CD4-positive, alpha-beta T cell treated with Interferon gamma for 1 hour (primary cell): ENCODE results near the gene GRIA4.
"Not testable (repeated sequence)": the region's sequence is repeated elsewhere in the genome, so short reads cannot be mapped to it uniquely, and the experiment has no call there.

Experiments
- DNase-seq: peaks from one replicate; pipeline ENCODE4 v3.0.0-alpha.2; 2020

The GRIA4 gene

DNA sequence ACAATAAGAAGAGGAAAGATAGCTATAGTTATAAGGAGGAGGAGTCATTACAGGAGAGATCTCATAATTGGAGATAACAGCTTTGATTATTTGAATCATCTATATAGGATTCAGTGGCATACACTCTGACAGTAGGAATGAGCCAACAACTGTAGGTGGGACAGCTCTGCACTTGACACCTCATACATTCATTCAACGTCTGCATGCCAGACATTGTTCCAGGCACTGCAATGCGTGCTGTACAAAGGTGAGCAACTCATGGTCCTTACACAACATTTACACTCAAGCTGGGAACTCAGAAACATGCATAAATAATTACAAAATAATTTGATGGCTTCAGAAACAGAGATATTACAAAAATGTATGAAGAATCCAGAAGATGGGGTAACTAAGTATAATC lies 257.9 kb downstream of the GRIA4 start:
- no peak for DNase-seq

DNA sequence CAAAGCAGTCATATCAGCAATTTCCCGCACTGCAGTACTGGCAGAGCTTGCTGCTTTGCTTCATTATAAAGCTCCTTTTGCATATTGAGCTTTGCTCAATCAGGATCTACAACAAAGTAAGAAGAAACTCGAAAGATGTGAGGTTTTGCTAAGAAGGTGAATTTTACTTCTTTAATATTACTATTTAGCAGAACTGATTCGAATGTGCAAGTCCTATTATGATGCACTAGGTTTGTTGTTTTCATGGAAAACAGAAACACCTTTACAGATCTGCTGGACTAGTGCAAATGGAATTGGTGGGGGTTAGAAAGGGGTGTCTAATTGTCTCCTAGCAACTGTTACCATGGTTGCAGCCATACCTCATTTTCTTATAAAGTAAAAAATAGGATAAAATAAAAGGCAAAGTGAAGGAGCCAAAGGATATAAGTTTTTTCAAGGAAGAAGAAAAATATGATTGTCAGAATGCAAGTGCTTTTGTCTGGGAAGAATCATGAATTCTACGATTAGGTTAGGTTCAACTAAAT lies 259.0 kb downstream of the GRIA4 start:
- DNase-seq = no peak

DNA sequence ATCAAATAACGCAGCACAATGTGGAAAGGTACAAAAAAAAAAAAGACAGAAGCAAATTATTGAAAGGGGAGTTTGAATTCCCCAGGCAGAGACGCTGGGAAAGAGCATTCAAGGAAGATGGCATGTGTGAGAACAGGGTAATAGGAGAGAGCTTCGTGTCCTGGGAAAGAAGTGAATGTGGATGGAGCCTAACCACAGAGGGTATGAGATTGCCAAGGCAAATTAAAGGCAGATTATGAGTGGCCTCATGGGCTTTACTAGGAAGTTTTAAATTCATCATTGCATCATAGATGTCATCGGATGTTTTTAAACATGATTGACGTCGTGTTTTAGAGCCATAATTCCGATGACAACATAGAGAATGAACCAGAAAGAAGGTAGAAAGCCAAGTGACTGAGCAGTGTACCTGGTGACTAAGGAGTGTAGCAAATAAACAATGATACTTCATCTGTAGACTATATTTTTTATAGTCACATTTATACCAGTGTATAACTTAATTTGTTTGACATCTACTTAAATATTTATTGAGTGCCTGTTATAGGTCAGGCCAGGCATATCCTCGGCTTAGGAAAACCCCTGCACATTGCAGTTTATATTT lies 260.7 kb downstream of the GRIA4 start:
- DNase-seq = no peak

DNA sequence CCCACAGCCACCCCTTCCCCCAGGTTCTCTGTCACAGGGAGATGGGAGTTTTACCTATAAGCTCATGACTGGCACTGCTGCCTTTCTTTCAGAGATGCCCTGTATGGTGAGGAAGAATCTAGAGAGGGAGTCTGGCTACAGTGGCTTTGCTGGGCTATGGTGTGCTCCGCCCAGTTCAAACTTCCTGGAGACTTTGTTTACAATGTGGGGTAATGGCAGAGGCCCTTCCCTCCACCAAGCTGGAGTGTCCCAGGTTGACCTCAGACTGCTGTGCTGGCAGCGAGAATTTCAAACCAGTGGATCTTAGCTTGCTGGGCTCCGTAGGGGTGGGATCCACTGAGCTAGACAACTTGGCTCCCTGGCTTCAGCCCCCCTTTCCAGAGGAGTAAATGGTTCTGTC lies 268.6 kb downstream of the GRIA4 start:
- no peak for DNase-seq

DNA sequence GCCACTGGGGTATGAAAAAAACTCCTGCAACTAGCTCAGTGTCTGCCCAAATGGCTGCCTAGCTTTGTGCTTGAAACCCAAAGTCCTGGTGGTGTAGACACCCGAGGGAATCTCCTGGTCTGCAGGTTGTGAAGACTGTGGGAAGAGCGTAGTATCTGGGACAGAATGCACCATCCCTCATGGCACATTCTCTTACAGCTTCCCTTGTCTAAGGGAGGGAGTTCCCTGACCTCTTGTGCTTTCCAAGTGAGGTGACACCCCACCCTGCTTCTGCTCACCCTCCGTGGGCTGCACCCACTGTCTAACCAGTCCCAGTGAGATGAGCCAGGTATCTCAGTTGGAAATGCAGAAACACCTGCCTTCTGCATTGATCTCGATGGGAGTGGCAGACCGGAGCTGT lies 269.1 kb downstream of the GRIA4 start:
- DNase-seq = not testable (repeated sequence)

DNA sequence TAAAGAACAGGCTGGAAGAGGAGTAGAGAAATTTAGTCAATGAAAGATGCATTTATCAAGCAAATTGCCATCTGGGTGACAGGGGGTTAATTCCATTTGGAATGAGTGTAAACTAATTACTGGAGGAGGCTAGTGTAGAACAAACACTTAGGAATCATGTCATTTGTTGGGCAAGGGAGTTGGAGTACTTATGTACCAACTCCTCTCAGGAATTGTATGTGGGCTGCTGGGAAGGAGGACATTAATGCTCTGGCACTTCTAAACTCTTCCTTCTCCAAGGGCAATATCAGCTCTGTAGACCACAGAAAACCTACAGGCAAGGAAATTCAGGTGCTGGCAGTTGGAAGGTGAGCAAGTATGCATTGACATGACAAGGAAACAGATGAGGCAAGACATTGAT lies 271.2 kb downstream of the GRIA4 start:
- DNase-seq = no peak

DNA sequence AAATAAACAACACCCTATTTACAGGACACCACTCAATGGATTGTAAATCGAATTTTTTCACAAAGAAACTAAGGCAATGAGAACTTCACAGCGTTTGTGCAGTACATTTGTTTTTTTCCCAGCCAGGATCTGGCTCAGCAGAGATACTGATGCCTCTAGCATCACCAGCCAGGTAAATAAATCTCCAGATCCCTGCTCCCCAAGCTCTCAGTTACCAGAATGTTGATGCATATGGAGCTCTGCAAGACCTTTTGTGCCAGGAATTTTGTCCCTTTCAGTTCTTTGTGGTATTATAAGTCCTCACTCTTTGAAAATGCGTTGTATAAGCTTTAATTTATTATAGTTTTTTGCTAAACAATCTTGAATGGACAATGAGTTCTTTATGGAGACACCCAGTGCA lies 274.6 kb downstream of the GRIA4 start:
- no peak for DNase-seq

DNA sequence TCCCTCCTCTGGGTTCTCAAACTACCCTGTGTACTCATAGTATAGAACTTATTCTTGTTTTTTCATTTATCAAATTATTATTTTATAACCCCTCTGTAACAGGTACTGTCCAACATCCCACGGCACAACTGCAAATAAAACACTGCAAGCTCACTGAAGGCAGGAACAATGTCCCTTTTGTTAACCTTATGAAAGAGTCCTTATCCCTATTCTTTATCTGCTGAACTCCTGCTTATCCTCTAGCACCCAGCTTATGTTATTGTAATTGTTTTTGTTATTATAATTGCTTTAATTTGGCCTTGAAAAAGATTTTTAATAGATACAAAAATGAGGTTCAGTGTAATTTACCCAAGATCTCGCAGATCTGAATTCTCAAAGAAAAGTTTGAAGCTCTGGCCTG lies 281.8 kb downstream of the GRIA4 start:
- DNase-seq = no peak

DNA sequence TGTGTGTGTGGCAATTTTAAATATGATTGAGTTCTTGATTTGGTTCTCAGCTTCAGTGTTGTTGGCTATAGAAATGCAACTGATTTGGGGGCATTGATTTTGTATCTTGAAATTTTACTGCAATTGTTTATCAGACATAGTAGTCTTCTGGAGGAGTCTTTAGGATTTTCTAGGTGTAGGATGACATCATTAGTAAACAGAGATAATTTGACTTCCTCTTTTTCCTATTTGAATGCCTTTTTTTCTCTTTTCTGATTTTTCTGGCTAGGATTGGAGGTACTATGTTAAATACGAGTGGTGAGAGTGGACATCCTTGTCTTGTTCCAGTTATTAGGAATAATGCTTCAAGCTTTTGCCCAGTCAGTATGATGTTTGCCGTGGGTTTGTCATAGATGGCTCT lies 287.3 kb downstream of the GRIA4 start:
- no peak for DNase-seq

DNA sequence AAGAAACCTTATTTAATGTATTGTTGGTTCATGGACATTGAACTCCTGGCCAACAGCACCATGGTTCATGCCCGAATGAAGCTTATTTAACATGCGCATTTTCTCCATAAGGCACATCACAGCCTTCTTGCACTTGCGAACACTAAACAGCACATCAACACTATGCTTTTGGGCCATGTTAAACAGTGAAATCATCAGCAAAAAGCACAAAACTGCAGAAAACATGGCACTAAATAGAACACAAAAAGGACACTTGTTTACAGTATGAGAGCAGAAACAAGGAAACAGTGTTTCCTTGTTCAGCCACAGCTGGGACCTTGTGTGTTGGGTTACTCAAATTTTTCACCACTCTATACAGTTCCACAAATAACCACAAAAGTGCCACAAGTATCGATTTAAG lies 289.9 kb downstream of the GRIA4 start:
- DNase-seq = no peak

DNA sequence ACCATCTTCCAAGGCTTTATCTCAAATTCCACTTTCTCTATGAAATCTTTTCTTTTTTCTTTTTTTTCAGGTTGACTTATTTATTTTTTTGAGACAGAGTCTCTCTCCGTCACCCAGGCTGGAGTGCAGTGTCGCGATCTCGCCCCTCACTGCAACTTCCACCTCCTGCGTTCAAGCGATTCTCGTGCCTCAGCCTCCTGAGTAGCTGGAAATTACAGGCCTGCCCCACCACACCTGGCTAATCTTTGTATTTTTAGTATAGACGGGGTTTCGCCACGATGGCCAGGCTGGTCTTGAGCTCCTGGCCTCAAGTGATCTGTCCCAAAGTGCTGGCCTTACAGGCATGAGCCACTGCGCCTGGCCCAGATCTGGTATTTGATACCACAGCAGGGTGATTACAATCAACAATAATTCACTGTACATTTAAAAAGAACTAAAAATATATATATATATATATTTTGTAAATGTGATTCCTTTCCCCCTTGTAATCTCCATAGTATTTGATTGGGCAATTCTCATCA lies 290.7 kb downstream of the GRIA4 start:
- no peak for DNase-seq

DNA sequence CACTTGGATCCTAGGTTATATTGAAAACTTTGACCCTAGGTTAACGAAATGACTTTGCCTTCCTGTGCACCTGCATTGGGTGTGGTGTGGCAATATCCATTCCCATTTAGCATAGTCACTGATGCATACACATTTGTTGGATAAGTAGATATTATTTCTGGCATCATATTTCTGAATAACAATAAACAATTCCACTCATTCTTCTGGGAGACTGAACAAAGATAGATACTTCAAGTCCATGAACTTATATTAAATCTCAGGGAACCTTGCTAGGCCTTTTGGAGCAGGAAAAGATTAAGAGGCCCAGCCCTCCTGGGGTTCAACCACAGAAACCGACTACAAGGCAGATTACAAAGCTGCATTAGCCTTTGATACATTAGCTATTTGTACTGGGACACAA lies 293.2 kb downstream of the GRIA4 start:
- no peak for DNase-seq

DNA sequence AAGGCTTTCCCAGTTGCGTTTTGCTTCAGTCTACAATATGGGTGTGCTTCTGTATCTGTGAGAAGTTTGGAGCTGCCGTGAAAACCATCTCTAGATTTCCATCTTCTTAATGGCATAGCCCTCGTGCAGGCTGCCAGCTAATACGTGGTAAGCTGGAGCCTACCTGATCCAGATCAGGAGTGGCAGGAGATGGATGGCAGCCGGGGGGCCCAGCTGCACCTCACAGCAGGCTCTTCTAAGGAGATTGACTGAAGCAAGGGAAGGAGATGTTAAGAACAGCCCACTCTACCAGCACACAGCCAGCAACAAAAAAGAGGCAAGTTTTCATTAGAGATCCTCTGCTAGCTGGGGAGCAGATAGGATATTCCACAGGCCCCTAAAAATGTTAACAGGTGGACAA lies 296.6 kb downstream of the GRIA4 start:
- DNase-seq = no peak

DNA sequence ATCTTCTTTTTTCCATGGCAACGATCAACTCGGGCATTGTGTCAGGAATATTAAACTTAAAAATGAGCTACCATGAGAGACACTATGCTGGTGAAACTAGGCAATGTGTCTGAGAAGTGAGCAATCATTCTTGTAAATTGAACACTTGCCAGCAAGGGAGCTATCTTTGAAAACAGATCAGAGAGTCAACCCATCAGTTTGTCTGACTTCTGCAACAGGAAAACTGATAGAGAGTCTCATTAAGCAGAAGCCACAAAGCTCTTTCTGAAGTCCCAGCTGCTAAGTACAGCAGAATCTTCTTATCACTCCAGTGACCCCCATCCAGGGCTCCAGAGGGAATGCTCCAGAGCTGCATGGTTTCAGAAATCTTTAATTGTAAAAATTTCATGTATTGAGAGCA lies 297.4 kb downstream of the GRIA4 start:
- DNase-seq = no peak

DNA sequence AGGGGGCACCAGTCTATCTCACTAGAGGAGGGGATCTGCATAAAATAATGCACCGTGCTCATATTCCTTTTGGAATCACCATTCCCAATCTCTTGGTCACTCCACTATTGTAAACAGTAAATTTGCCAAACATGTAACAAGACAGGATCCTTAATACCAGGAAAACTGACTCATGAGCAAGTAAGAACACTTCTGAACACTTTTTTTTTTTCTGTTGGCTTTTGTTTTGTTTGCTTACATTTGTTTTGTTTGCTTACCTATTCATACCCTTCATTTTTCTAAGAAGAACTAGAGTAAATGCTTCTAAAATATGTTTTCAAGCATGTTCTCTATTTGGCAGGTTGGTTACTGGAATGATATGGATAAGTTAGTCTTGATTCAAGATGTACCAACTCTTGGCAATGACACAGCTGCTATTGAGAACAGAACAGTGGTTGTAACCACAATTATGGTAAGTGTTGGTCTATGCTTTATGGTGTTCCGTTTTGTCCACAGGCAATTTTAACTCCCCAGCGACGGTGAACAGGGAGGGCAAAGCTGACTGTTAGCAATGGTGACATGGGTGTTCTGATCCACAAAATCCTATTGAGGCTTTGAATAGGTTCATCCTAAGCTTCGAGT lies 300.3 kb downstream of the GRIA4 start:
- DNase-seq = no peak

DNA sequence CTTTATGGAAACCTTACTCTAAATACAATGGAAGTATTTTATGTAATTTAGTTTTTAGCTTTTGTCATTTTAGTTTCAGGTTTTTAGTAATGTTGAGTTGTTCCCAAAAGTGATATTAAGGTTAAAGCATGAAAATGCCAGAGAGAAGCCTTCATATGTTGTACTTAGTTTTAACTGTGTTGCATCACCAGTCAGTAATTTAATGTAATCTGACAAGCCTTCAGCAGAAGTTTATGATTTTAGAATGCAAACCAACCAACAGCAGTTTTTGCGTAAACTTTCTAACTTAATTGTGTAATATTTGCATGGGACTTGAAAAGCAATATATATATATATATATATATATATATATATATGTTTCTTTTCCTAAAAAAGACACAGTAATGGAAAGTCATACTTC lies 301.6 kb downstream of the GRIA4 start:
- no peak for DNase-seq

DNA sequence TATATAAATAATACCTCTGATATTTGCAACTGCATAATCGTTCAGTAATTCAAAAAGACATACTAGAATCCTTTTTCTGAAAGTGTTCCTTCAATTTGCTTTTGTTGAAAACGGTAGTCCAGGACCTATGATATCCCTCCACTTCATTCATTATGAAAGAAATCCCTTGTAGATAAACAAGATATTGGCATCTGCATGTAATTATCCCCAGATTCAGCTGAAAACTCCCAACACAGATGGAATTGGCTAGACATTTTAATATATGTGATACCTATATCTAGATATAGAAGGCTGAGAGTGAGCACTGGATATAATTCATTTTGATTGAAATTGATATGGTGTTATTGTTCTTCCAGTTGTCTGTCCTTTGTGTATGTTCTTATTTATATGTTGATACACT lies 302.8 kb downstream of the GRIA4 start:
- DNase-seq = no peak

DNA sequence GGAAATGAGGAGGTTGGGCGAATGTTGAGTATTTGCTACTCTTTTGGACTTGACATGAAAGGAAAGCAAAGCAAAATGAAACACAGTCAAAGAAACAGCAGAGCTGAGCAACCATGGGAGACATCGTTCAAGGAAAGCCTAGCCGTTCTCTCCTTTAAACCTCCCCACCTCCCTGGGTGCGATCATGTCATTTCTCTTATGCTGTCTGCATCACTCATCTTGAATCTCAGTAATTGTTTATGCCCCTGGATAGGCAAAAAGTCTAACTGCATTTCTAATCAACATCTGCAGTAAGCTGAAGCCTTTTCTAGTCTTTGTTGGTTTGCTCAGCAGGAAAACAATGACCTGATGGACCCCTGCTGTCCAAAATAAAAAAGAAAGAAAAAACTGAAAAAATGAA lies 305.1 kb downstream of the GRIA4 start:
- DNase-seq = no peak

DNA sequence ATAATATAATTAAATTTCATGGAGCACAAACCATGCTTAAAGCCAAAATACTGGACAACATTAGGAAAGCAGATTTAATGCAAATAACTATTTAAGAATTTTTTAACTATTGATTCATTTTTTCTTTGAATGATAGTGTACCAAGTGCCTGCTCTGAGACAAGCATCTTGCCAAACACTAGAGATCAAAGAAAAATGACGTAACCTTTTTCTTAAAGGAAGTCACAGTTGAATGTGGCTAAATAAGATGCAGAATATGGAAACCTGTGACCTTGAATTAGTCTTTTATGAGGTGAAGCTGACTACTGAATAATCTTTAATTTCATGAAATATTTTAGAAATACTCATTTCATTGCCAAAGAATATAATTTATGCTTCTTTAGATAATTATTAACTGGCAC lies 308.2 kb downstream of the GRIA4 start:
- no peak for DNase-seq

DNA sequence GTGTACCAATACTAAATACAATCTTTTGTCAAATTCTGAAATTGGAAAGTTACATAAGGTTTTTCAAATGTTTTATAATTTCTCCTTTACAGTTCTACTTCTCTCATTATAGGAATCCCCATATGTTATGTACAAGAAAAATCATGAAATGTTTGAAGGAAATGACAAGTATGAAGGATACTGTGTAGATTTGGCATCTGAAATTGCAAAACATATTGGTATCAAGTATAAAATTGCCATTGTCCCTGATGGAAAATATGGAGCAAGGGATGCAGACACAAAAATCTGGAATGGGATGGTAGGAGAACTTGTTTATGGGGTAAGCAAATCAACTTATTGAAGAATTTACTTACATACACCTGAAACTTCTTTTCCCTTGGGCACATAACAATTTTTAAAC lies 308.7 kb downstream of the GRIA4 start:
- DNase-seq = no peak

DNA sequence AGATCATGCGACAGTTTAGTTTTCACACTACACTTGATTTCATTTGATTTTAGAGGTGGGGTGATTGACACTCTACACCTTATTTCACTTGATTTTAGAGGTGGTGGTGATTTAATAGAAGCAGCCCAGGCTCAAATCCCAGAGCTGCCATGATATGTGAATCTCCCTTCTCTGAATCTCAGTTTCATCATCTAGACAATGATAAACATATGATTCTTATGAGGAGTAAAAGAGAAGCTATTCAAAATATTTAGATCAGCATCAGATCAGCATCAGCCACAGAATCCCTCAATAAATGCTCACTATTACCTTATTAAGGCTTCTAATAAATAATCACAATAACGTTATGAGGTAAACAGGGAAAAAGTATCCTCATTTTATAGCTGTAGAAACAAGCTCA lies 313.4 kb downstream of the GRIA4 start:
- DNase-seq = no peak

DNA sequence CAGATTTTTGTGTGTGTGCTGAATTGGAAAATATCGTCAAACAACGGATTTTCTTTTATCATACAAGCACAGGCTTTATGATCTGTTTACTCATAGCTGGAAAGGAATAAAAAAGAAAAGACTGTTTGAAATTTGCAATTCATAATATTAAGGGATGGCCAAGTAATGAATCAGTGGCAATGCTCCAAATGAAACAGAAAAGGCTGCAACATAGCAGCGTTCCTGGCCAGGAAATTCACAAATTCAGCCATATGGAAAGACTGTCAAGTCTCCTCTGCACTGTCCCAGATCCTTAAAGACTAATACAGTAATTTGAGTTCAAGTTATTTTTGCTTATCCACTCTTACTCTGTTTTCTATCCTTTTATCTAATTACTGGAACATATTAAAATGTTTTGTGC lies 313.9 kb downstream of the GRIA4 start:
- DNase-seq = no peak

DNA sequence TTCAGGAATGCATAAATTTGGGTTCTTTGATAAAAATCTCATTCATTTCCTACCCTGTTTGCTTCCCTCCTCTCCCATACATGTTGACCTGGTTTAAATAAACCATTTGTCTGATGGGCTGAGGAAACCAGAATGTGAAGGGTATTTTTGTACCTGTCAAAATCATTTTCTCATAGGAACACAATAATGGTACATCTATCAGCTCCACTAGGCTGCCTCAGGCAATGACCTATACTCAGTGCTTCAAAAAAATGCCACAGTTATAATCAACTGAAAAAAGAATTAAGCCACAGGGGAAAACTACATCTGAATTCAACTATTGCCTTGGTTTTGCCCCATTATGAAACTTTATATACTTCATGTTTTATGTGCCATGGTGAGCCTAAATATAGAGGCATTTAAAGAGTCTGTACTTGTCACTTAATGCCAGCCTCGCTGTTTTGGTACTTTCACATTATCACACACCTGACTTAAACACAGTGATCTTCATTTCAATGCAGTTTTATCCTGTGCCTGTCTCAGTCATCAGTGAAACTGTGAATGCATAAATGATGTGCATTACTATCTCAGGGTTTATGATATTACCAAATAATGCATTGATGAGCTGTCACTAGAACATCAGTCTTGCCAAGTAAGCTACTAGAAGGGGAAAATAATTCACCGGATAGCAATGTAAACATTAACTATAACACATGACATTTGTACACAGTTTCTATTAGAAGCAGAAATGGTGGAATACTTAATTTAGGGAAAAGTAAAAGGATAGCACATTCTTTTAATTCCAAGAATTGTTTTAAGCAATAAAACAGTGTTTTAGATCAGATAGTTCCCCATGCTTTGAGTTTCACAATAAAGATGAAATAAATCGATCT lies 319.4 kb downstream of the GRIA4 start:
- DNase-seq = no peak

DNA sequence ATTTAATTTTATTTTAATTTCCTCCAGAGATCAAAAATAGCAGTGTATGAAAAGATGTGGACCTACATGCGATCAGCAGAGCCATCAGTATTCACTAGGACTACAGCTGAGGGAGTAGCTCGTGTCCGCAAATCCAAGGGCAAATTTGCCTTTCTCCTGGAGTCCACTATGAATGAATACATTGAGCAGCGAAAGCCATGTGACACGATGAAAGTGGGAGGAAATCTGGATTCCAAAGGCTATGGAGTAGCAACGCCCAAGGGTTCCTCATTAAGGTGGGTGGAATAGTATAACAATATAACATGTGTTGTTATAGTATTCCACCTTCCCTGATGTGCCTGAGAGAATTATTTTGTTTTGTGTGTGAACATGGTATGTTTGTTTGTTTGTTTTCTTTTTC lies 323.8 kb downstream of the GRIA4 start:
- DNase-seq = no peak
